Heart left ventricle (tissue), 13 donors: ENCODE results near the gene DOCK9.

Experiments used
- CTCF ChIP-seq, 12 donors: fragments of 200-600 bp; sonication (generic) in 4 of 12; IDR thresholded peaks; one replicate each; pipeline versions ENCODE4 v1.5.0 to v1.8.0; 2018 to 2022; ENCODE audit warnings: antibody characterized with exemption in 12 of 12, mild to moderate bottlenecking in 5 of 12
- POLR2A ChIP-seq, 2 donors: fragments of 450-650 bp; IDR thresholded peaks; one replicate each; pipeline ENCODE4 v1.6.1; 2017; ENCODE audit warnings: antibody characterized with exemption in 2 of 2, mild to moderate bottlenecking in 2 of 2, moderate library complexity in 2 of 2
- donor health status: ischemic (EF 13 %, LVEDD 7.1; RV severe dilation, severe dysfunction).
- donor health status: DM: no; HTN: yes; CAD: no.
- donor health status: DM: no; HTN: no; CAD: no.
- donor health status: ischemic (EF 25% LVEDD 6.9; RV normal size, moderate dysfunction).
- donor health status: ischemic (EF 25% LVEDD 5.7; RV mildly dilated, moderate dysfunction).
- donor health status: ischemic (EF 35%, LVEDD 5.7; RV mildly dilated, moderate dysfunction).
- donor health status: nonischemic (EF 11% LVEDD 7.7; RV severe dilation, severe dysfunction).
- donor health status: DM: yes; HTN: yes; CAD: no.
- donor health status: PGD.
- donor health status: ischemic (EF 29% LVEDD 5.4; RV normal size, mild dysfunction).
- donor health status: nonischemic (EF 23%, LVEDD 6.1; RV moderate dilation, normal function).

DNA sequence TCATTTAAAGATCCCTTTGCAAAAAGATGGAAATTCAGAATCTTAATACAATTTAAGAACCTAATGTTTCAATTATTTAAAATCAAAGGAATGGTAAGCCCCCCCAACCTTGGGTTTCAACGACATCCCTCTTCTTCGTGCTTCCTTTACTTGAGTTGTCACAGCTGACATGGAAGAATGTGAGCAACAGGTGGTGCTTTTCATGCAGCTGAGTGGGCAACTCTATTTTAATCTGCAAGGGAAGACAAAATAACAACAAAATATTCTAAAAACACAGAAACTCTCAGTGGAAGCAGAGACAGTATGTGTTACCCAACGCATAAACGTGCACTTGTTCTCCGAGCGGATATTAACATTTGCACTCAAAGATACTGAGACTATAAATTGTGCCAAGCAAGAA lies 92.3 kb downstream of the DOCK9 start:
- TF ChIP-seq CTCF (IDR thresholded peaks at IDR 0.05), result no peak
- TF ChIP-seq POLR2A (IDR thresholded peaks at IDR 0.05), result no peak
